H9 (cell line): ENCODE results near the gene KNG1. TPM values are rescaled to one million over a fixed set of nuclear protein-coding genes. Genes with fewer than 3 reads are reported as not detected.
"Not testable (repeated sequence)": the region's sequence is repeated elsewhere in the genome, so short reads cannot be mapped to it uniquely, and the experiment has no call there.

Source experiments
- DNase-seq: peaks from one replicate; pipeline ENCODE4 v3.0.0-alpha.2; 2017
- H2AFZ ChIP-seq: one replicate; pipeline ENCODE4 v1.6.1; 2013; ENCODE audit warnings: mild to moderate bottlenecking, low read length, control low read depth, moderate library complexity
- H2AK5ac ChIP-seq: 2 replicates; pipeline ENCODE4 v1.6.1; 2013; ENCODE audit warnings: low read length, control low read depth, mixed read lengths; ENCODE audit not compliant: insufficient read length
- H2BK120ac ChIP-seq: one replicate; pipeline ENCODE4 v1.6.1; 2013; ENCODE audit warnings: low read depth, mild to moderate bottlenecking, low read length, control low read depth, inconsistent platforms; ENCODE audit not compliant: poor library complexity, severe bottlenecking
- H2BK12ac ChIP-seq: 2 replicates; pipeline ENCODE4 v1.6.1; 2013; ENCODE audit warnings: low read length, control low read depth, mixed read lengths, low read depth; ENCODE audit not compliant: insufficient read length
- H2BK15ac ChIP-seq: 2 replicates; pipeline ENCODE4 v1.6.1; 2013; ENCODE audit warnings: low read depth, low read length, control low read depth
- H2BK20ac ChIP-seq: one replicate; pipeline ENCODE4 v1.6.1; 2013; ENCODE audit warnings: low read depth, mild to moderate bottlenecking, low read length, control low read depth, inconsistent platforms; ENCODE audit not compliant: poor library complexity, severe bottlenecking
- H2BK5ac ChIP-seq: 2 replicates; pipeline ENCODE4 v1.6.1; 2013; ENCODE audit warnings: low read length, control low read depth, mixed read lengths; ENCODE audit not compliant: insufficient read length
- H3K14ac ChIP-seq: 2 replicates; pipeline ENCODE4 v1.6.1; 2013; ENCODE audit warnings: low read length, control low read depth; ENCODE audit not compliant: insufficient read depth
- H3K18ac ChIP-seq: 2 replicates; pipeline ENCODE4 v1.6.1; 2013; ENCODE audit warnings: low read depth, mild to moderate bottlenecking, mixed read lengths, low read length, control low read depth; ENCODE audit not compliant: insufficient read length
- H3K23ac ChIP-seq: 2 replicates; pipeline ENCODE4 v1.6.1; 2013; ENCODE audit warnings: low read length, control low read depth, mixed read lengths, low read depth; ENCODE audit not compliant: insufficient read length
- H3K23me2 ChIP-seq: 2 replicates; pipeline ENCODE4 v1.6.1; 2013; ENCODE audit warnings: low read depth, mild to moderate bottlenecking, mixed read lengths, low read length, control low read depth; ENCODE audit not compliant: insufficient read length, poor library complexity, severe bottlenecking
- H3K27ac ChIP-seq: 2 replicates; pipeline ENCODE4 v1.5.1; 2013; ENCODE audit warnings: low read length, control low read depth, mixed read lengths, low read depth; ENCODE audit not compliant: insufficient read length
- H3K27me3 ChIP-seq: 2 replicates; pipeline ENCODE4 v1.6.1; 2013; ENCODE audit warnings: low read length, control low read depth, inconsistent platforms; ENCODE audit not compliant: insufficient read depth
- H3K4ac ChIP-seq: 2 replicates; pipeline ENCODE4 v1.6.1; 2013; ENCODE audit warnings: low read depth, mild to moderate bottlenecking, control low read depth, inconsistent platforms, low read length, moderate library complexity
- H3K4me1 ChIP-seq: 2 replicates; pipeline ENCODE4 v1.6.1; 2013; ENCODE audit warnings: low read length, control low read depth, inconsistent platforms; ENCODE audit not compliant: insufficient read depth
- H3K4me2 ChIP-seq: 2 replicates; pipeline ENCODE4 v1.6.1; 2013; ENCODE audit warnings: low read length, control low read depth, mixed read lengths; ENCODE audit not compliant: insufficient read length, insufficient read depth
- H3K56ac ChIP-seq: 2 replicates; pipeline ENCODE4 v1.6.1; 2013; ENCODE audit warnings: low read depth, mild to moderate bottlenecking, mixed read lengths, low read length, control low read depth; ENCODE audit not compliant: insufficient read length
- H3K79me1 ChIP-seq: 2 replicates; pipeline ENCODE4 v1.6.1; 2013; ENCODE audit warnings: low read depth, mild to moderate bottlenecking, moderate library complexity, low read length, control low read depth, inconsistent platforms; ENCODE audit not compliant: insufficient read depth, poor library complexity, severe bottlenecking
- H3K79me2 ChIP-seq: 2 replicates; pipeline ENCODE4 v1.6.1; 2013; ENCODE audit warnings: low read length, control low read depth, inconsistent platforms; ENCODE audit not compliant: insufficient read depth
- H3K9ac ChIP-seq: 2 replicates; pipeline ENCODE4 v1.6.1; 2013; ENCODE audit warnings: low read length, control low read depth, mixed read lengths; ENCODE audit not compliant: insufficient read length; ENCODE audit errors: extremely low read depth
- H3K9me3 ChIP-seq: one replicate; pipeline ENCODE4 v1.6.1; 2013; ENCODE audit warnings: low read depth, low read length, inconsistent platforms; ENCODE audit not compliant: control insufficient read depth
- H3T11ph ChIP-seq: one replicate; pipeline ENCODE4 v1.6.1; 2013; ENCODE audit warnings: mild to moderate bottlenecking, low read length, control low read depth, inconsistent platforms
- H4K20me1 ChIP-seq: one replicate; pipeline ENCODE4 v1.6.1; 2013; ENCODE audit not compliant: control insufficient read depth, insufficient read length, insufficient read depth
- H4K5ac ChIP-seq: 2 replicates; pipeline ENCODE4 v1.6.1; 2013; ENCODE audit warnings: low read depth, mild to moderate bottlenecking, mixed read lengths, low read length, control low read depth; ENCODE audit not compliant: insufficient read length
- H4K8ac ChIP-seq: replicated peaks from 2 replicates; pipeline ENCODE4 v1.6.1; 2013; ENCODE audit warnings: low read length, control low read depth, mixed read lengths, low read depth; ENCODE audit not compliant: insufficient read length
- H4K91ac ChIP-seq: 2 replicates; pipeline ENCODE4 v1.6.1; 2013; ENCODE audit warnings: low read depth, mild to moderate bottlenecking, moderate library complexity, mixed read lengths, low read length, control low read depth; ENCODE audit not compliant: insufficient read length
- H3K27ac Mint-ChIP-seq, 3 experiments: 2 replicates in 2 of 3; 3 replicates in 1 of 3; pipeline ENCODE4 v1.8.0; 2020 to 2021; ENCODE audit warnings: mixed read lengths in 3 of 3, mild to moderate bottlenecking in 1 of 3, moderate library complexity in 1 of 3
- H3K27me3 Mint-ChIP-seq: 2 replicates; pipeline ENCODE4 v1.8.0; 2021; ENCODE audit warnings: low read depth, mild to moderate bottlenecking, moderate library complexity, mixed read lengths
- H3K36me3 Mint-ChIP-seq, 3 experiments: 2 replicates in 2 of 3; 3 replicates in 1 of 3; pipeline ENCODE4 v1.8.0; 2020 to 2021; ENCODE audit warnings: low read depth in 3 of 3, mixed read lengths in 3 of 3; ENCODE audit not compliant: insufficient read depth in 1 of 3
- H3K4me1 Mint-ChIP-seq, 2 experiments: 2 replicates each; pipeline ENCODE4 v1.8.0; 2020; ENCODE audit warnings: mixed read lengths in 2 of 2
- H3K4me3 Mint-ChIP-seq, 2 experiments: 2 replicates in 1 of 2; 3 replicates in 1 of 2; pipeline ENCODE4 v1.8.0; 2020 to 2021; ENCODE audit warnings: mild to moderate bottlenecking in 2 of 2, mixed read lengths in 2 of 2, moderate library complexity in 1 of 2
- H3K9me3 Mint-ChIP-seq, 2 experiments: 2 replicates in 1 of 2; 3 replicates in 1 of 2; pipeline ENCODE4 v1.8.0; 2020; ENCODE audit warnings: mild to moderate bottlenecking in 2 of 2, mixed read lengths in 2 of 2, moderate library complexity in 1 of 2
- CTCF ChIP-seq: fragments of 200-600 bp; sonication (generic); conservative IDR thresholded peaks from 3 replicates; pipeline ENCODE4 v1.8.0; 2021; ENCODE audit warnings: antibody characterized with exemption, mild to moderate bottlenecking
- whole genome bisulfite sequencing: extraction: QIAGEN DNeasy Blood & Tissue Kit; methylation state at CpG from one replicate; pipeline ENCODE4 v1.1.7; 2013; ENCODE audit warnings: missing lambda C conversion rate, low lambda C conversion rate, mixed read lengths; ENCODE audit not compliant: insufficient read length; ENCODE audit errors: extremely low coverage; 5-methylcytosine and 5-hydroxymethylcytosine counted together
- total RNA-seq: library from RNA; stranded (reverse); gene quantifications from 2 replicates; pipeline ENCODE4 v1.2.1, GENCODE V29; 2021

Gene KNG1
- total RNA-seq, 1 experiment from 2014 or later, result not detected

- no peak overlapping the region for H2BK20ac ChIP-seq
- no peak overlapping the region for H4K91ac ChIP-seq
- no peak overlapping the region for H2AK5ac ChIP-seq
- no peak overlapping the region for H2BK15ac ChIP-seq
- H3K56ac ChIP-seq, result no peak overlapping the region
- H3K4me2 ChIP-seq, result no peak overlapping the region
- H3K27me3 ChIP-seq, result no peaks in the 10 kb centered on the region
- no peaks in the 10 kb centered on the region for H3K9me3 ChIP-seq
- peaks cover 13 to 20% of the 10 kb centered on the region in 2 experiments for H3K9me3 Mint-ChIP-seq
- H3K4me1 Mint-ChIP-seq, result peaks cover 0 to 9% of the 10 kb centered on the region in 2 experiments; a peak in 2 of 4 replicates
- no peak overlapping the region for H2BK5ac ChIP-seq
- H2AFZ ChIP-seq, result no peak overlapping the region
- H3K18ac ChIP-seq, result no peak overlapping the region
- H2BK120ac ChIP-seq, result no peak overlapping the region
- no peak overlapping the region for H3T11ph ChIP-seq
- H4K20me1 ChIP-seq, result no peaks in the 10 kb centered on the region
- H3K4me3 Mint-ChIP-seq, result no peak overlapping the region
- no CpG with 5 or more reads among the region's 12 CpGs for WGBS
- no peak overlapping the region for H2BK12ac ChIP-seq
- H3K79me2 ChIP-seq, result no peaks in the 10 kb centered on the region
- no peaks in the 10 kb centered on the region for H3K23me2 ChIP-seq
- H4K8ac ChIP-seq, result no peak overlapping the region
- TF ChIP-seq CTCF, result no peak
- no peak overlapping the region for H4K5ac ChIP-seq
- no peak overlapping the region for H3K23ac ChIP-seq
- H3K36me3 Mint-ChIP-seq, result peaks cover 5 to 12% (median 11%) of the 10 kb centered on the region in 3 experiments
- H3K14ac ChIP-seq, result no peak overlapping the region
- no peak overlapping the region for H3K27ac ChIP-seq
- H3K4ac ChIP-seq, result no peak overlapping the region
- no peak overlapping the region for H3K9ac ChIP-seq
- peaks cover 2% of the 10 kb centered on the region for H3K27me3 Mint-ChIP-seq
- no peaks in the 10 kb centered on the region for H3K4me1 ChIP-seq
- no peak overlapping the region for H3K27ac Mint-ChIP-seq
- no peaks in the 10 kb centered on the region for H3K79me1 ChIP-seq
- no peak for DNase-seq
These were observed 30.0 kb upstream of the KNG1 start for GRCh38 chr3:186687120-186687651.

- H3K79me2 ChIP-seq, H3K4me1 Mint-ChIP-seq, H3K4me1 ChIP-seq, H3K4me3 Mint-ChIP-seq, H3K18ac ChIP-seq, H4K91ac ChIP-seq, H3T11ph ChIP-seq, H3K4ac ChIP-seq, H3K4me2 ChIP-seq, DNase-seq, H3K27ac ChIP-seq, H3K23me2 ChIP-seq, H3K9ac ChIP-seq, H2BK5ac ChIP-seq, H4K20me1 ChIP-seq, H2BK15ac ChIP-seq, H3K27me3 ChIP-seq, H3K27me3 Mint-ChIP-seq, H4K5ac ChIP-seq, H2BK20ac ChIP-seq, H3K27ac Mint-ChIP-seq, H3K14ac ChIP-seq, H3K79me1 ChIP-seq, H4K8ac ChIP-seq, H3K36me3 Mint-ChIP-seq, H3K9me3 ChIP-seq, H3K56ac ChIP-seq, H2BK120ac ChIP-seq, H3K23ac ChIP-seq, H2BK12ac ChIP-seq, H2AFZ ChIP-seq, H2AK5ac ChIP-seq: not testable (repeated sequence)
- peaks cover 8 to 11% of the 10 kb centered on the region in 2 experiments for H3K9me3 Mint-ChIP-seq
- no CpG with 5 or more reads among the region's 1 CpG for WGBS
These were observed 26.9 kb upstream of the KNG1 start for GRCh38 chr3:186690304-186690703.
